ENCODE data around the gene ACVR2B. TPM values are rescaled to one million over a fixed set of nuclear protein-coding genes. Genes with fewer than 3 reads are reported as not detected.

Gene ACVR2B
- total and polyA plus RNA-seq, 2 experiments from 2014 or later = 27.9 to 98.7 TPM

DNA sequence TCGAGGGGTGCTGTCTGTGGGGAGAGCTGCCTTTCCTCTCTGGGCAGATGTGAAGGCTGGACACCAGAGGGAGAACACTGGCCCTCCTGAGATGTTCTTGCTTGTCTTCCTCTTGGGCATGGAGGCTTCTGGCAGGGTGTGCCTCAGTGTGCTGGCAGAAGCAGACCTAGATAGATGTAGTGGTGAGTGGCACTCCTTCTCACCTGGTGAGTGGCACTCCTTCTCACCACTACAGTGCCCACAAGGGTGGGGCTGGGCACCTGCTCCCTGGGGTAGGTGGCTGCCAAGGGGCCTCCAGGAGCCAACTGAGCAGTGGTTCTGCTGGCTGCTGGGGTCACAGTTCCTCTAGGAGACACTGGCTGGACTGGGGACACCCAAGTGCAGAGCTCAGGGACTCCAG is 18.7 kb downstream of the ACVR2B start:
- H4K20me1 ChIP-seq (replicated peaks; ENCODE audit: insufficient read depth) = peaks cover 42% of the 10 kb centered on the region
- Mint-ChIP-seq H3K27me3 (ENCODE audit: insufficient read depth, low read depth, poor library complexity) (peaks cover 2% of the 10 kb centered on the region), H3K4me1 (peaks cover 23% of the 10 kb centered on the region), H3K4me3 (no peak overlapping the region), H3K36me3 (ENCODE audit: low read depth) (peaks cover 31% of the 10 kb centered on the region), H3K27ac (no peak overlapping the region), H3K9me3 (peaks cover 29% of the 10 kb centered on the region)
- no peak overlapping the region for H2AFZ ChIP-seq
- no peak overlapping the region for H3K4me3 ChIP-seq
- no peak for ATAC-seq
- no peak overlapping the region for H3K4me2 ChIP-seq
- DNase-seq (ENCODE audit: low spot score) = no peak
- no peaks in the 10 kb centered on the region for H3F3A ChIP-seq (replicated peaks; ENCODE audit: low read depth)
- H3K4me1 ChIP-seq (ENCODE audit: insufficient read depth) = no peaks in the 10 kb centered on the region
- no peaks in the 10 kb centered on the region for H3K36me3 ChIP-seq (ENCODE audit: insufficient read depth)
- TF ChIP-seq EZH2phosphoT487 (IDR thresholded peaks at IDR 0.05; ENCODE audit: unreplicated experiment) (no peak), STAT1 (IDR thresholded peaks at IDR 0.05; ENCODE audit: unreplicated experiment) (no peak), NANOG (IDR thresholded peaks at IDR 0.05; ENCODE audit: borderline replicate concordance) (no peak), POLR2AphosphoS5 (IDR thresholded peaks at IDR 0.05; ENCODE audit: low read depth) (no peak), JUNB (IDR thresholded peaks at IDR 0.05; ENCODE audit: unreplicated experiment) (no peak), ZNF114 (CRISPR knock-in tag; IDR thresholded peaks at IDR 0.05) (no peak), ZNF331 (CRISPR knock-in tag; IDR thresholded peaks at IDR 0.05; ENCODE audit: low read depth) (no peak), CREB1 (CRISPR knock-in tag; IDR thresholded peaks at IDR 0.05; ENCODE audit: low read depth) (no peak), EZH2 (IDR thresholded peaks at IDR 0.05; ENCODE audit: low read depth, unreplicated experiment) (no peak)
- TF ChIP-seq, protein P1, sequence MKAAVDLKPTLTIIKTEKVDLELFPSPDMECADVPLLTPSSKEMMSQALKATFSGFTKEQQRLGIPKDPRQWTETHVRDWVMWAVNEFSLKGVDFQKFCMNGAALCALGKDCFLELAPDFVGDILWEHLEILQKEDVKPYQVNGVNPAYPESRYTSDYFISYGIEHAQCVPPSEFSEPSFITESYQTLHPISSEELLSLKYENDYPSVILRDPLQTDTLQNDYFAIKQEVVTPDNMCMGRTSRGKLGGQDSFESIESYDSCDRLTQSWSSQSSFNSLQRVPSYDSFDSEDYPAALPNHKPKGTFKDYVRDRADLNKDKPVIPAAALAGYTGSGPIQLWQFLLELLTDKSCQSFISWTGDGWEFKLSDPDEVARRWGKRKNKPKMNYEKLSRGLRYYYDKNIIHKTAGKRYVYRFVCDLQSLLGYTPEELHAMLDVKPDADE (IDR thresholded peaks at IDR 0.05) = no peak
- TF ChIP-seq, protein P2, sequence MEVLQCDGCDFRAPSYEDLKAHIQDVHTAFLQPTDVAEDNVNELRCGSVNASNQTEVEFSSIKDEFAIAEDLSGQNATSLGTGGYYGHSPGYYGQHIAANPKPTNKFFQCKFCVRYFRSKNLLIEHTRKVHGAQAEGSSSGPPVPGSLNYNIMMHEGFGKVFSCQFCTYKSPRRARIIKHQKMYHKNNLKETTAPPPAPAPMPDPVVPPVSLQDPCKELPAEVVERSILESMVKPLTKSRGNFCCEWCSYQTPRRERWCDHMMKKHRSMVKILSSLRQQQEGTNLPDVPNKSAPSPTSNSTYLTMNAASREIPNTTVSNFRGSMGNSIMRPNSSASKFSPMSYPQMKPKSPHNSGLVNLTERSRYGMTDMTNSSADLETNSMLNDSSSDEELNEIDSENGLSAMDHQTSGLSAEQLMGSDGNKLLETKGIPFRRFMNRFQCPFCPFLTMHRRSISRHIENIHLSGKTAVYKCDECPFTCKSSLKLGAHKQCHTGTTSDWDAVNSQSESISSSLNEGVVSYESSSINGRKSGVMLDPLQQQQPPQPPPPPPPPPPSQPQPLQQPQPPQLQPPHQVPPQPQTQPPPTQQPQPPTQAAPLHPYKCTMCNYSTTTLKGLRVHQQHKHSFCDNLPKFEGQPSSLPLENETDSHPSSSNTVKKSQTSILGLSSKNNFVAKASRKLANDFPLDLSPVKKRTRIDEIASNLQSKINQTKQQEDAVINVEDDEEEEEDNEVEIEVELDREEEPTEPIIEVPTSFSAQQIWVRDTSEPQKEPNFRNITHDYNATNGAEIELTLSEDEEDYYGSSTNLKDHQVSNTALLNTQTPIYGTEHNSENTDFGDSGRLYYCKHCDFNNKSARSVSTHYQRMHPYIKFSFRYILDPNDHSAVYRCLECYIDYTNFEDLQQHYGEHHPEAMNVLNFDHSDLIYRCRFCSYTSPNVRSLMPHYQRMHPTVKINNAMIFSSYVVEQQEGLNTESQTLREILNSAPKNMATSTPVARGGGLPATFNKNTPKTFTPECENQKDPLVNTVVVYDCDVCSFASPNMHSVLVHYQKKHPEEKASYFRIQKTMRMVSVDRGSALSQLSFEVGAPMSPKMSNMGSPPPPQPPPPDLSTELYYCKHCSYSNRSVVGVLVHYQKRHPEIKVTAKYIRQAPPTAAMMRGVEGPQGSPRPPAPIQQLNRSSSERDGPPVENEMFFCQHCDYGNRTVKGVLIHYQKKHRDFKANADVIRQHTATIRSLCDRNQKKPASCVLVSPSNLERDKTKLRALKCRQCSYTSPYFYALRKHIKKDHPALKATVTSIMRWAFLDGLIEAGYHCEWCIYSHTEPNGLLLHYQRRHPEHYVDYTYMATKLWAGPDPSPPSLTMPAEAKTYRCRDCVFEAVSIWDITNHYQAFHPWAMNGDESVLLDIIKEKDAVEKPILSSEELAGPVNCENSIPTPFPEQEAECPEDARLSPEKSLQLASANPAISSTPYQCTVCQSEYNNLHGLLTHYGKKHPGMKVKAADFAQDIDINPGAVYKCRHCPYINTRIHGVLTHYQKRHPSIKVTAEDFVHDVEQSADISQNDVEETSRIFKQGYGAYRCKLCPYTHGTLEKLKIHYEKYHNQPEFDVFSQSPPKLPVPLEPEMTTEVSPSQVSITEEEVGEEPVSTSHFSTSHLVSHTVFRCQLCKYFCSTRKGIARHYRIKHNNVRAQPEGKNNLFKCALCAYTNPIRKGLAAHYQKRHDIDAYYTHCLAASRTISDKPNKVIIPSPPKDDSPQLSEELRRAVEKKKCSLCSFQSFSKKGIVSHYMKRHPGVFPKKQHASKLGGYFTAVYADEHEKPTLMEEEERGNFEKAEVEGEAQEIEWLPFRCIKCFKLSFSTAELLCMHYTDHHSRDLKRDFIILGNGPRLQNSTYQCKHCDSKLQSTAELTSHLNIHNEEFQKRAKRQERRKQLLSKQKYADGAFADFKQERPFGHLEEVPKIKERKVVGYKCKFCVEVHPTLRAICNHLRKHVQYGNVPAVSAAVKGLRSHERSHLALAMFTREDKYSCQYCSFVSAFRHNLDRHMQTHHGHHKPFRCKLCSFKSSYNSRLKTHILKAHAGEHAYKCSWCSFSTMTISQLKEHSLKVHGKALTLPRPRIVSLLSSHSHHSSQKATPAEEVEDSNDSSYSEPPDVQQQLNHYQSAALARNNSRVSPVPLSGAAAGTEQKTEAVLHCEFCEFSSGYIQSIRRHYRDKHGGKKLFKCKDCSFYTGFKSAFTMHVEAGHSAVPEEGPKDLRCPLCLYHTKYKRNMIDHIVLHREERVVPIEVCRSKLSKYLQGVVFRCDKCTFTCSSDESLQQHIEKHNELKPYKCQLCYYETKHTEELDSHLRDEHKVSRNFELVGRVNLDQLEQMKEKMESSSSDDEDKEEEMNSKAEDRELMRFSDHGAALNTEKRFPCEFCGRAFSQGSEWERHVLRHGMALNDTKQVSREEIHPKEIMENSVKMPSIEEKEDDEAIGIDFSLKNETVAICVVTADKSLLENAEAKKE (CRISPR knock-in tag; IDR thresholded peaks at IDR 0.05) = no peak
- TF ChIP-seq, protein P3, sequence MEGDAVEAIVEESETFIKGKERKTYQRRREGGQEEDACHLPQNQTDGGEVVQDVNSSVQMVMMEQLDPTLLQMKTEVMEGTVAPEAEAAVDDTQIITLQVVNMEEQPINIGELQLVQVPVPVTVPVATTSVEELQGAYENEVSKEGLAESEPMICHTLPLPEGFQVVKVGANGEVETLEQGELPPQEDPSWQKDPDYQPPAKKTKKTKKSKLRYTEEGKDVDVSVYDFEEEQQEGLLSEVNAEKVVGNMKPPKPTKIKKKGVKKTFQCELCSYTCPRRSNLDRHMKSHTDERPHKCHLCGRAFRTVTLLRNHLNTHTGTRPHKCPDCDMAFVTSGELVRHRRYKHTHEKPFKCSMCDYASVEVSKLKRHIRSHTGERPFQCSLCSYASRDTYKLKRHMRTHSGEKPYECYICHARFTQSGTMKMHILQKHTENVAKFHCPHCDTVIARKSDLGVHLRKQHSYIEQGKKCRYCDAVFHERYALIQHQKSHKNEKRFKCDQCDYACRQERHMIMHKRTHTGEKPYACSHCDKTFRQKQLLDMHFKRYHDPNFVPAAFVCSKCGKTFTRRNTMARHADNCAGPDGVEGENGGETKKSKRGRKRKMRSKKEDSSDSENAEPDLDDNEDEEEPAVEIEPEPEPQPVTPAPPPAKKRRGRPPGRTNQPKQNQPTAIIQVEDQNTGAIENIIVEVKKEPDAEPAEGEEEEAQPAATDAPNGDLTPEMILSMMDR (conservative IDR thresholded peaks at IDR 0.05; ENCODE audit: low read depth in 2 of 2) = no peak
- TF ChIP-seq, protein P4, sequence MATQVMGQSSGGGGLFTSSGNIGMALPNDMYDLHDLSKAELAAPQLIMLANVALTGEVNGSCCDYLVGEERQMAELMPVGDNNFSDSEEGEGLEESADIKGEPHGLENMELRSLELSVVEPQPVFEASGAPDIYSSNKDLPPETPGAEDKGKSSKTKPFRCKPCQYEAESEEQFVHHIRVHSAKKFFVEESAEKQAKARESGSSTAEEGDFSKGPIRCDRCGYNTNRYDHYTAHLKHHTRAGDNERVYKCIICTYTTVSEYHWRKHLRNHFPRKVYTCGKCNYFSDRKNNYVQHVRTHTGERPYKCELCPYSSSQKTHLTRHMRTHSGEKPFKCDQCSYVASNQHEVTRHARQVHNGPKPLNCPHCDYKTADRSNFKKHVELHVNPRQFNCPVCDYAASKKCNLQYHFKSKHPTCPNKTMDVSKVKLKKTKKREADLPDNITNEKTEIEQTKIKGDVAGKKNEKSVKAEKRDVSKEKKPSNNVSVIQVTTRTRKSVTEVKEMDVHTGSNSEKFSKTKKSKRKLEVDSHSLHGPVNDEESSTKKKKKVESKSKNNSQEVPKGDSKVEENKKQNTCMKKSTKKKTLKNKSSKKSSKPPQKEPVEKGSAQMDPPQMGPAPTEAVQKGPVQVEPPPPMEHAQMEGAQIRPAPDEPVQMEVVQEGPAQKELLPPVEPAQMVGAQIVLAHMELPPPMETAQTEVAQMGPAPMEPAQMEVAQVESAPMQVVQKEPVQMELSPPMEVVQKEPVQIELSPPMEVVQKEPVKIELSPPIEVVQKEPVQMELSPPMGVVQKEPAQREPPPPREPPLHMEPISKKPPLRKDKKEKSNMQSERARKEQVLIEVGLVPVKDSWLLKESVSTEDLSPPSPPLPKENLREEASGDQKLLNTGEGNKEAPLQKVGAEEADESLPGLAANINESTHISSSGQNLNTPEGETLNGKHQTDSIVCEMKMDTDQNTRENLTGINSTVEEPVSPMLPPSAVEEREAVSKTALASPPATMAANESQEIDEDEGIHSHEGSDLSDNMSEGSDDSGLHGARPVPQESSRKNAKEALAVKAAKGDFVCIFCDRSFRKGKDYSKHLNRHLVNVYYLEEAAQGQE (IDR thresholded peaks at IDR 0.05; ENCODE audit: unreplicated experiment) = no peak
- H3K79me2 ChIP-seq (replicated peaks; ENCODE audit: insufficient read depth) = peaks cover 96% of the 10 kb centered on the region
- no peaks in the 10 kb centered on the region for H3K27me3 ChIP-seq (ENCODE audit: insufficient read depth)
- H3K27ac ChIP-seq (ENCODE audit: low read depth) = no peak overlapping the region
- H3K9me2 ChIP-seq (ENCODE audit: insufficient read depth) = no peaks in the 10 kb centered on the region
